B cell (primary cell): ENCODE results near the gene VPS41. TPM values are rescaled to one million over a fixed set of nuclear protein-coding genes. Genes with fewer than 3 reads are reported as not detected.

Experiments
- ATAC-seq: fragments of 200-7000 bp; cut with Tn5 transposase; one replicate; pipeline ENCODE4 v1.10.0; 2021; ENCODE audit warnings: low read depth, mild to moderate bottlenecking, moderate number of reproducible peaks, moderate library complexity
- CTCF ChIA-PET: fragments of 350-600 bp; sonication (Branson Sonifier 250); formaldehyde crosslinking; loops from one replicate; lab custom pipeline; 2021; ENCODE audit warnings: antibody characterized with exemption, inconsistent platforms; lab: Charles Lee
- POLR2A ChIA-PET: fragments of 350-600 bp; sonication (Branson Sonifier 250); formaldehyde crosslinking; loops from one replicate; lab custom pipeline; 2021; ENCODE audit warnings: antibody characterized with exemption; lab: Charles Lee
- DNase-seq: peaks from one replicate; pipeline ENCODE4 v3.0.0; 2013
- H2AFZ ChIP-seq: 2 replicates; pipeline ENCODE4 v1.6.1; 2012; ENCODE audit warnings: mild to moderate bottlenecking, low read depth, low read length; ENCODE audit not compliant: insufficient read depth, poor library complexity, severe bottlenecking
- H3K27ac ChIP-seq, 2 donors: 1 replicate in 1 of 2; 2 replicates in 1 of 2; pipeline ENCODE4 v1.5.1; 2012 to 2013; ENCODE audit warnings: low read length in 2 of 2, mild to moderate bottlenecking in 2 of 2, moderate library complexity in 1 of 2
- H3K27me3 ChIP-seq, 4 experiments: fragments of 200-600 bp in 1 of 4; sonication (generic) in 1 of 4; replicated peaks in 1 of 4; 1 replicate in 2 of 4; 2 replicates in 2 of 4; pipeline versions ENCODE4 v1.6.1 to v1.7.0; 2013 to 2016; ENCODE audit warnings: low read length in 3 of 4, mild to moderate bottlenecking in 2 of 4, mixed read lengths in 1 of 4, moderate library complexity in 1 of 4; ENCODE audit not compliant: insufficient read depth in 4 of 4, control insufficient read depth in 3 of 4; ENCODE audit errors: control extremely low read depth in 1 of 4
- H3K36me3 ChIP-seq, 2 experiments: replicated peaks in 1 of 2; 1 replicate in 1 of 2; 2 replicates in 1 of 2; pipeline versions ENCODE4 v1.6.1 to v1.7.1; 2013; ENCODE audit warnings: low read length in 1 of 2; ENCODE audit not compliant: insufficient read depth in 2 of 2, control insufficient read depth in 1 of 2; ENCODE audit errors: control extremely low read depth in 1 of 2, extremely low read depth in 1 of 2
- H3K4me1 ChIP-seq, 2 donors: fragments of 200-600 bp in 1 of 2; sonication (generic) in 1 of 2; 1 replicate in 1 of 2; 2 replicates in 1 of 2; pipeline versions ENCODE4 v1.5.1 to v1.6.1; 2013 to 2017; ENCODE audit warnings: low read length in 2 of 2; ENCODE audit not compliant: control insufficient read depth in 2 of 2, insufficient read depth in 2 of 2
- H3K4me2 ChIP-seq: replicated peaks from 2 replicates; pipeline ENCODE3; 2012; ENCODE audit warnings: mild to moderate bottlenecking, low read depth, low read length; ENCODE audit not compliant: poor library complexity, severe bottlenecking
- H3K4me3 ChIP-seq, 5 experiments: fragments of 200-600 bp in 1 of 5; sonication (generic) in 1 of 5; 1 replicate in 3 of 5; 2 replicates in 2 of 5; pipeline versions ENCODE4 v1.5.1 to v1.7.0; 2011 to 2016; ENCODE audit warnings: low read length in 4 of 5, mild to moderate bottlenecking in 4 of 5, low read depth in 2 of 5, control low read depth in 1 of 5, moderate library complexity in 1 of 5; ENCODE audit not compliant: insufficient read depth in 1 of 5; ENCODE audit errors: control extremely low read depth in 1 of 5, extremely low read depth in 1 of 5
- H3K79me2 ChIP-seq: fragments of 200-600 bp; sonication (generic); one replicate; pipeline ENCODE4 v1.6.0; 2016; ENCODE audit warnings: low read length; ENCODE audit not compliant: control insufficient read depth, insufficient read depth
- H3K9ac ChIP-seq: fragments of 200-600 bp; sonication (generic); 2 replicates; pipeline ENCODE4 v1.6.1; 2017; ENCODE audit warnings: mild to moderate bottlenecking, low read length, moderate library complexity
- H3K9me3 ChIP-seq, 3 donors: one replicate each; pipeline versions ENCODE4 v1.6.1 to v1.7.1; 2013; ENCODE audit warnings: low read length in 2 of 3; ENCODE audit not compliant: control insufficient read depth in 2 of 3, insufficient read depth in 1 of 3; ENCODE audit errors: control extremely low read depth in 1 of 3
- H4K20me1 ChIP-seq: 2 replicates; pipeline ENCODE4 v1.6.0; 2012; ENCODE audit warnings: mild to moderate bottlenecking, low read length; ENCODE audit not compliant: insufficient read depth, control insufficient read depth, poor library complexity, severe bottlenecking
- H3K27ac Mint-ChIP-seq: one replicate; pipeline ENCODE4 v1.8.0; 2021; ENCODE audit warnings: mixed read lengths
- H3K27me3 Mint-ChIP-seq: one replicate; pipeline ENCODE4 v1.8.0; 2021; ENCODE audit warnings: mixed read lengths
- H3K4me1 Mint-ChIP-seq: one replicate; pipeline ENCODE4 v1.8.0; 2021; ENCODE audit warnings: mixed read lengths
- H3K4me3 Mint-ChIP-seq: one replicate; pipeline ENCODE4 v1.8.0; 2021; ENCODE audit warnings: mixed read lengths
- H3K9me3 Mint-ChIP-seq: one replicate; pipeline ENCODE4 v1.8.0; 2022; ENCODE audit warnings: mixed read lengths; ENCODE audit not compliant: insufficient read depth
- CTCF ChIP-seq: fragments of 200-600 bp; IDR thresholded peaks from one replicate; pipeline ENCODE4 v1.8.0; 2022; ENCODE audit warnings: antibody characterized with exemption, mild to moderate bottlenecking
- EZH2 ChIP-seq: IDR thresholded peaks from 2 replicates; pipeline ENCODE4 v1.6.1; 2012; ENCODE audit warnings: borderline replicate concordance, low read depth, mild to moderate bottlenecking, moderate library complexity, low read length; ENCODE audit not compliant: insufficient read depth, poor library complexity, severe bottlenecking
- WGBS: methylation state at CpG from one replicate; pipeline ENCODE4 v1.1.5; 2013; ENCODE audit warnings: missing lambda C conversion rate; ENCODE audit not compliant: insufficient coverage; 5-methylcytosine and 5-hydroxymethylcytosine counted together
- intact Hi-C: fragments of 100-400 bp; cut with micrococcal nuclease; formaldehyde crosslinking; loops from one replicate; pipeline ENCODE4 v1.10.0; 2022
- polyA plus RNA-seq: library from polyadenylated mRNA; depleted of rRNA; stranded (reverse); fragments of >200 nt; gene quantifications from 2 replicates; pipeline ENCODE4 v1.2.3, GENCODE V29; 2012
- total RNA-seq, 2 donors: library from RNA; stranded (reverse); fragments of 120-200 nt in 1 of 2; gene quantifications; 1 replicate in 1 of 2; 2 replicates in 1 of 2; pipeline versions ENCODE4 v1.2.3 to v1.2.4, GENCODE V29; 2013 to 2022

VPS41 gene
- total and polyA plus RNA-seq, 2 donors (not counting 1 experiment from before 2014, with no cell fraction given), result 9.3 to 114 TPM

- intact Hi-C loops, result no loop called here
- no peak overlapping the region for H3K4me2 ChIP-seq
- H3K27ac ChIP-seq, result no peak overlapping the region
- ATAC-seq, result no peak
- peaks cover under 1% of the 10 kb centered on the region for H3K79me2 ChIP-seq
- ChIA-PET CTCF (interaction anchor here (1.1 to 1.3 kb wide), 2 partner anchors 29 to 33 kb away, joined by 3 to 4 read pairs; no protein-coding TSS in a partner anchor), POLR2A (no interaction called here)
- peaks cover 0 to 5% of the 10 kb centered on the region in 2 experiments for H3K36me3 ChIP-seq
- H3K4me1 Mint-ChIP-seq, result peaks cover 29% of the 10 kb centered on the region
- no peak for DNase-seq
- no peaks in the 10 kb centered on the region for H3K27me3 ChIP-seq
- TF ChIP-seq EZH2 (no peak), CTCF (no peak)
- no peak overlapping the region for H3K9ac ChIP-seq
- H3K9me3 ChIP-seq, result no peaks in the 10 kb centered on the region
- WGBS, result no CpG with 5 or more reads among the region's 2 CpGs
- no peak overlapping the region for H2AFZ ChIP-seq
- peaks cover 7 to 8% of the 10 kb centered on the region in 2 donors for H3K4me1 ChIP-seq
- no peaks in the 10 kb centered on the region for H3K9me3 Mint-ChIP-seq
- H3K27ac Mint-ChIP-seq, result peak overlapping the region; percentile 10
- H3K4me3 ChIP-seq, result no peak overlapping the region
- no peaks in the 10 kb centered on the region for H3K27me3 Mint-ChIP-seq
- peaks cover 6% of the 10 kb centered on the region for H4K20me1 ChIP-seq
- H3K4me3 Mint-ChIP-seq, result no peak overlapping the region
These were observed 78.2 kb downstream of the VPS41 start for GRCh38 chr7:38830826-38831225.

GRCh38 chr7:38829488-38830165 is 79.4 kb downstream of the VPS41 start:
- H3K9me3 ChIP-seq, result no peaks in the 10 kb centered on the region
- H3K4me3 ChIP-seq, result no peak overlapping the region
- no peak overlapping the region for H3K4me3 Mint-ChIP-seq
- H4K20me1 ChIP-seq, result peaks cover 11% of the 10 kb centered on the region
- CTCF ChIA-PET, result interaction anchor here (1.1 to 1.3 kb wide), 2 partner anchors 27 to 32 kb away, joined by 3 to 4 read pairs; no protein-coding TSS in a partner anchor
- POLR2A ChIA-PET, result no interaction called here
- H3K27ac ChIP-seq, result no peak overlapping the region
- intact Hi-C loops, result no loop called here
- H3K27me3 Mint-ChIP-seq, result no peaks in the 10 kb centered on the region
- no peak for ATAC-seq
- no peak overlapping the region for H3K4me2 ChIP-seq
- peaks cover 7% of the 10 kb centered on the region for H3K79me2 ChIP-seq
- peaks cover 38% of the 10 kb centered on the region for H3K4me1 Mint-ChIP-seq
- peaks cover 10% of the 10 kb centered on the region in 2 donors for H3K4me1 ChIP-seq
- H3K9ac ChIP-seq, result no peak overlapping the region
- H2AFZ ChIP-seq, result no peak overlapping the region
- TF ChIP-seq CTCF (no peak), EZH2 (no peak)
- no peak for DNase-seq
- no peaks in the 10 kb centered on the region for H3K27me3 ChIP-seq
- H3K9me3 Mint-ChIP-seq, result no peaks in the 10 kb centered on the region
- WGBS, result no CpG with 5 or more reads among the region's 5 CpGs
- peaks cover 0 to 5% of the 10 kb centered on the region in 2 experiments for H3K36me3 ChIP-seq
- H3K27ac Mint-ChIP-seq, result no peak overlapping the region
